ENCODE results near the gene TXK. TPM values are rescaled to one million over a fixed set of nuclear protein-coding genes. Genes with fewer than 3 reads are reported as not detected.

Gene TXK
- total RNA-seq, 3 donors from 2014 or later (not counting 1 experiment from before 2014, with no cell fraction given): 197 to 338 (median 225) TPM

DNA sequence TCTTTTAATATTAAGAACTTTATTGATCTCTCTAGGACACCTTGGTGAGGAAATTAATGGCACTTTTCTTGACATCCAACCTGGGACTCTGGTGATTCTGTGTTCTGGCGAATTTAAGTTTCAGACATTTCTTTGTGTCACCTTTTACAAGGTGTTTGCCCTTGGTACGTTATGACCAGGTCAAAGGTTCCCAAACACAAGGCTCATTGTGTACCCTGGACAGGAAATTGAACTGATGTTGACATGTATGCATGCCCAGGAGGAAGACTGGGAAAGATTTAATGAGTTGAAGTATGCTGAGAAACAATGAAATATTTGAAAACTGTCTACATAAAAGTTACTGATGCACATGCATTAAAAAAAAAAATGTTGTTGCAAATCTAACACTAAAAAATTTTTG lies 95.4 kb downstream of the TXK start:
- Histone ChIP-seq H3K4me1 (ENCODE audit: control insufficient read depth, insufficient read depth, low read length) (peaks cover 8% of the 10 kb centered on the region), H3K4me3 (ENCODE audit: low read length) (no peak overlapping the region), H3K27me3 (ENCODE audit: control insufficient read depth, insufficient read depth, low read length) (peaks cover 3% of the 10 kb centered on the region), H3K27ac (ENCODE audit: low read length) (no peak overlapping the region), H3K36me3 (ENCODE audit: control insufficient read depth, insufficient read depth, low read length) (no peaks in the 10 kb centered on the region), H3K9me3 (ENCODE audit: control insufficient read depth, insufficient read depth, low read length) (no peaks in the 10 kb centered on the region)
- peaks cover 15 to 16% of the 10 kb centered on the region in 2 donors for H3K4me1 Mint-ChIP-seq
- H3K27me3 Mint-ChIP-seq (ENCODE audit: low read depth in 2 of 2): peaks cover 23 to 28% of the 10 kb centered on the region in 2 donors
- WGBS (ENCODE audit: insufficient coverage): 40% methylated on average over 2 of the region's 2 CpGs
- no peak overlapping the region for H3K4me3 Mint-ChIP-seq
- TF ChIP-seq, protein P1, sequence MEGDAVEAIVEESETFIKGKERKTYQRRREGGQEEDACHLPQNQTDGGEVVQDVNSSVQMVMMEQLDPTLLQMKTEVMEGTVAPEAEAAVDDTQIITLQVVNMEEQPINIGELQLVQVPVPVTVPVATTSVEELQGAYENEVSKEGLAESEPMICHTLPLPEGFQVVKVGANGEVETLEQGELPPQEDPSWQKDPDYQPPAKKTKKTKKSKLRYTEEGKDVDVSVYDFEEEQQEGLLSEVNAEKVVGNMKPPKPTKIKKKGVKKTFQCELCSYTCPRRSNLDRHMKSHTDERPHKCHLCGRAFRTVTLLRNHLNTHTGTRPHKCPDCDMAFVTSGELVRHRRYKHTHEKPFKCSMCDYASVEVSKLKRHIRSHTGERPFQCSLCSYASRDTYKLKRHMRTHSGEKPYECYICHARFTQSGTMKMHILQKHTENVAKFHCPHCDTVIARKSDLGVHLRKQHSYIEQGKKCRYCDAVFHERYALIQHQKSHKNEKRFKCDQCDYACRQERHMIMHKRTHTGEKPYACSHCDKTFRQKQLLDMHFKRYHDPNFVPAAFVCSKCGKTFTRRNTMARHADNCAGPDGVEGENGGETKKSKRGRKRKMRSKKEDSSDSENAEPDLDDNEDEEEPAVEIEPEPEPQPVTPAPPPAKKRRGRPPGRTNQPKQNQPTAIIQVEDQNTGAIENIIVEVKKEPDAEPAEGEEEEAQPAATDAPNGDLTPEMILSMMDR (IDR thresholded peaks at IDR 0.05): no peak
- ATAC-seq (no peak), DNase-seq (no peak)
- H3K36me3 Mint-ChIP-seq: no peaks in the 10 kb centered on the region
- intact Hi-C loops (cut with micrococcal nuclease): no loop called here
- no peaks in the 10 kb centered on the region for H3K9me3 Mint-ChIP-seq
- no peak overlapping the region for H3K27ac Mint-ChIP-seq

DNA sequence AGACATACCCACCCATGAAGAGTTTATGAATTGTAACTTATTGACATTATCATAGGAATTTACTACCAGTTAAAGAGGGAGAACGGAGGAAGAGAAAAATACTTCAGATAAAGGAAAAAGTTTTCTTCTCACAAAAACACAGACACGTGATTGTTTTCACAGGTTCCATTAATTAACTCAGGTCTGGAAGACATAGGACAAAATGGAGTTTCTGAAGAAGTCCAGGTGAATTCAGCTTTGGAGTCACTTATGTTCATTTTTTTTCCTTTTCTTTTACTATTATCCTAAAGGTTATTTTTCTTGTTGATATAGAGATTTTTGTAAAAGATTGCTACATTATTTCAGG lies 97.0 kb downstream of the TXK start:
- Mint-ChIP-seq H3K4me1 (peaks cover 6 to 7% of the 10 kb centered on the region in 2 donors), H3K9me3 (no peaks in the 10 kb centered on the region), H3K27me3 (ENCODE audit: low read depth in 2 of 2) (peaks cover 8 to 23% of the 10 kb centered on the region in 2 donors), H3K27ac (no peak overlapping the region), H3K4me3 (no peak overlapping the region), H3K36me3 (no peaks in the 10 kb centered on the region)
- H3K36me3 ChIP-seq (ENCODE audit: control insufficient read depth, insufficient read depth, low read length): no peaks in the 10 kb centered on the region
- peaks cover 8% of the 10 kb centered on the region for H3K4me1 ChIP-seq (ENCODE audit: control insufficient read depth, insufficient read depth, low read length)
- TF ChIP-seq, protein P1 (IDR thresholded peaks at IDR 0.05): no peak
- DNase-seq (no peak), ATAC-seq (no peak)
- no peaks in the 10 kb centered on the region for H3K27me3 ChIP-seq (ENCODE audit: control insufficient read depth, insufficient read depth, low read length)
- H3K27ac ChIP-seq (ENCODE audit: low read length): no peak overlapping the region
- no peak overlapping the region for H3K4me3 ChIP-seq (ENCODE audit: low read length)
- no peaks in the 10 kb centered on the region for H3K9me3 ChIP-seq (ENCODE audit: control insufficient read depth, insufficient read depth, low read length)
- WGBS (ENCODE audit: insufficient coverage): no CpG with 5 or more reads among the region's 2 CpGs
- intact Hi-C loops (cut with micrococcal nuclease): no loop called here

DNA sequence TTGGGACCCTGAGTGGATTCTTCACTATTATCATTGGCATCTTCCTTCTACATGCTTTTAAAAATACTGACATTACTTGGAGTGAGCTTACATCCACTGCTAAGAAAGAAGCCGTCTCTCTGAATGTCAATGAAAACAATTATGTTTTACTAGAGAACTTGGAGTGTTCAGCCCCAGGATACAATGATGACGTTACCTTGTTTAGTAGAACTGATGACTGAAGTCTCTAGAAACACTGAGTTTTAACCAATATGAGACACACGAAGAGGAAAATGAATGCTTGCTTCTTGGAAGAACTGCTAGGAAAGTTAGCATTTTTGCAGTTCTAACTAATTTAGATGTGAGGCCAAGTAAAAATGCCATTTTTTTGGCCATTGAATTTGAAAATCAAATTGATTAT lies 98.1 kb downstream of the TXK start:
- ATAC-seq: no peak
- TF ChIP-seq, protein P1 (IDR thresholded peaks at IDR 0.05): no peak
- Mint-ChIP-seq H3K9me3 (no peaks in the 10 kb centered on the region), H3K36me3 (no peaks in the 10 kb centered on the region), H3K4me1 (peaks cover 6 to 7% of the 10 kb centered on the region in 2 donors), H3K27me3 (ENCODE audit: low read depth in 2 of 2) (peaks cover 0 to 21% of the 10 kb centered on the region in 2 donors), H3K4me3 (no peak overlapping the region), H3K27ac (no peak overlapping the region)
- no peak overlapping the region for H3K27ac ChIP-seq (ENCODE audit: low read length)
- H3K27me3 ChIP-seq (ENCODE audit: control insufficient read depth, insufficient read depth, low read length): no peaks in the 10 kb centered on the region
- no peak for DNase-seq
- H3K36me3 ChIP-seq (ENCODE audit: control insufficient read depth, insufficient read depth, low read length): no peaks in the 10 kb centered on the region
- intact Hi-C loops (cut with micrococcal nuclease): no loop called here
- 94% methylated on average over 3 of the region's 3 CpGs for WGBS (ENCODE audit: insufficient coverage)
- H3K4me3 ChIP-seq (ENCODE audit: low read length): no peak overlapping the region
- H3K9me3 ChIP-seq (ENCODE audit: control insufficient read depth, insufficient read depth, low read length): no peaks in the 10 kb centered on the region
- H3K4me1 ChIP-seq (ENCODE audit: control insufficient read depth, insufficient read depth, low read length): peaks cover 8% of the 10 kb centered on the region

DNA sequence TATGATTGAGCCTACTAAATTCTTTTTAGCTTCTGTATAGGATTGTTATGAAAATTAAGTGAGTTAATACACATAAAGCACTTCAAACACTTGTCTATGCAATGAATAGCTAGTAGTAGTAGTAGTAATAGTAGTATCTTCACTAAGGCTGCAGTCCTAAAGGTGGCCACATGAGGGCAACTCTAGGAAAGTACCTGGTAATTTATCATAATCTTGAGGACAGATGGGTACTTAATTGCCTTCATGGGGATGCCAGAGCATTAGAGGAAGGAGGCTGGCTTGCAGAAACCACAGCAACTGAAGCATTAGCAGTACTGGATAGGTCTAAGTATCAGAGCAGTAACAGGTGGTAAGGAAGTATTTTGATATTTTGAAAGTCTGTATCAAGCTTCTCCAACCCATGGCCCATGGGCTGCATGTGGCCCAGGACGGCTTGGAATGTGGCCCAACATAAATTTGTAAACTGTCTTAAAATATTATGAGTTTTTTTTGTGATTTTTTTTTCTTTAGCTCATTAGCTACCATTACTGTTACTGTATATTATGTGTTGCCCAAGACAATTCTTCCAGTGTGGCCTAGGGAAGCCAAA lies 100.1 kb downstream of the TXK start:
- Mint-ChIP-seq H3K4me3 (no peak overlapping the region), H3K4me1 (peaks cover 6 to 7% of the 10 kb centered on the region in 2 donors), H3K9me3 (no peaks in the 10 kb centered on the region), H3K36me3 (no peaks in the 10 kb centered on the region), H3K27me3 (ENCODE audit: low read depth in 2 of 2) (peaks cover 0 to 17% of the 10 kb centered on the region in 2 donors), H3K27ac (peak overlapping the region in 1 of 2 donors; percentile 19)
- Histone ChIP-seq H3K4me3 (ENCODE audit: low read length) (no peak overlapping the region), H3K27me3 (ENCODE audit: control insufficient read depth, insufficient read depth, low read length) (no peaks in the 10 kb centered on the region), H3K36me3 (ENCODE audit: control insufficient read depth, insufficient read depth, low read length) (no peaks in the 10 kb centered on the region), H3K9me3 (ENCODE audit: control insufficient read depth, insufficient read depth, low read length) (no peaks in the 10 kb centered on the region), H3K27ac (ENCODE audit: low read length) (no peak overlapping the region), H3K4me1 (ENCODE audit: control insufficient read depth, insufficient read depth, low read length) (peaks cover 8% of the 10 kb centered on the region)
- WGBS (ENCODE audit: insufficient coverage): 91% methylated on average over 1 of the region's 1 CpG
- intact Hi-C loops (cut with micrococcal nuclease): loop anchor here (1.0 kb wide), 2 partner anchors 53 to 107 kb away; no protein-coding TSS in a partner anchor
- TF ChIP-seq, protein P1 (IDR thresholded peaks at IDR 0.05): peak; percentile 83
- DNase-seq (peak; percentile 55 to 78), ATAC-seq (peak; percentile 84 to 99 (median 98))
